HepG2 (cell line): Measurements from ENCODE around the gene CARD8. TPM values are rescaled to one million over a fixed set of nuclear protein-coding genes. Genes with fewer than 3 reads are reported as not detected.

Source experiments
- ELF1 ChIP-seq: sonication (generic); formaldehyde crosslinking; IDR thresholded peaks from 2 replicates; pipeline ENCODE4 v1.4.0; 2020; ENCODE audit warnings: missing genetic modification reagents
- ELK4 ChIP-seq: sonication (generic); formaldehyde crosslinking; IDR thresholded peaks from 2 replicates; pipeline ENCODE4 v1.9.0; 2021; ENCODE audit warnings: missing genetic modification reagents, borderline replicate concordance
- GABPA ChIP-seq, 2 experiments: IDR thresholded peaks; 2 replicates each; pipeline ENCODE4 v1.6.1; 2011 to 2016; ENCODE audit warnings: low read depth in 2 of 2, low read length in 1 of 2, missing biosample characterization in 1 of 2, missing genetic modification characterization in 1 of 2
- NFE2L2 ChIP-seq: fragments of 150-350 bp; IDR thresholded peaks from 2 replicates; pipeline ENCODE4 v1.6.1; 2014; ENCODE audit warnings: low read length
- NR2F1 ChIP-seq, 2 experiments: fragments of 450-650 bp in 1 of 2; formaldehyde crosslinking in 1 of 2; IDR thresholded peaks; 2 replicates each; pipeline versions ENCODE4 v1.5.0 to v1.6.1; 2016 to 2020; ENCODE audit warnings: mild to moderate bottlenecking in 1 of 2, missing compliant biosample characterization in 1 of 2, missing genetic modification reagents in 1 of 2, moderate library complexity in 1 of 2
- PATZ1 ChIP-seq: sonication (generic); formaldehyde crosslinking; IDR thresholded peaks from 2 replicates; pipeline ENCODE4 v1.4.0; 2020; ENCODE audit warnings: missing genetic modification reagents
- PBX2 ChIP-seq: IDR thresholded peaks from 2 replicates; pipeline ENCODE4 v1.6.1; 2016; ENCODE audit warnings: control low read depth
- RFXANK ChIP-seq: IDR thresholded peaks from 2 replicates; pipeline ENCODE4 v1.6.1; 2016
- SP1 ChIP-seq, 2 experiments: fragments of 450-650 bp in 1 of 2; sonication (generic) in 1 of 2; formaldehyde crosslinking in 1 of 2; IDR thresholded peaks; 2 replicates each; pipeline versions ENCODE4 v1.4.0 to v1.6.1; 2016 to 2020; ENCODE audit warnings: missing genetic modification reagents in 1 of 2
- THAP9 ChIP-seq: sonication (generic); formaldehyde crosslinking; IDR thresholded peaks from 2 replicates; pipeline ENCODE4; 2020; ENCODE audit warnings: missing genetic modification reagents, mild to moderate bottlenecking, borderline replicate concordance
- ZNF318 ChIP-seq: sonication (generic); formaldehyde crosslinking; IDR thresholded peaks from 2 replicates; pipeline ENCODE4 v1.4.0; 2020; ENCODE audit warnings: mild to moderate bottlenecking, missing genetic modification reagents
- ZNF382 ChIP-seq: sonication (generic); formaldehyde crosslinking; IDR thresholded peaks from 2 replicates; pipeline ENCODE4 v1.5.0; 2020; ENCODE audit warnings: missing genetic modification reagents, mild to moderate bottlenecking, borderline replicate concordance
- ZNF780A ChIP-seq: sonication (generic); formaldehyde crosslinking; IDR thresholded peaks from 2 replicates; pipeline ENCODE4 v1.8.0; 2022; ENCODE audit warnings: mild to moderate bottlenecking, missing genetic modification reagents, moderate library complexity
- polyA plus RNA-seq, 8 experiments: library from polyadenylated mRNA; depleted of rRNA in 3 of 8; stranded (reverse) in 7 of 8; unstranded in 1 of 8; fragments of >200 nt; fragmentation: Illumina TruSeq in 4 of 8; extraction: Trizol in 4 of 8; gene quantifications; 2 replicates each; pipeline versions ENCODE4 v1.2.1 to v1.2.3, GENCODE V29; 2011 to 2016; ENCODE audit warnings: low read depth in 4 of 8, missing spikeins in 1 of 8, mixed read lengths in 1 of 8; ENCODE audit not compliant: insufficient read depth in 1 of 8
- total RNA-seq, 5 experiments: library from RNA; depleted of rRNA; stranded (reverse); fragments of >200 nt; fragmentation: Illumina TruSeq; extraction: Trizol; gene quantifications; 2 replicates each; pipeline ENCODE4 v1.2.3, GENCODE V29; 2016; ENCODE audit warnings: low read depth in 1 of 5

CARD8 gene
- total and polyA plus RNA-seq, 2 of the 13 experiments (the other 11 are each of a cell fraction or from before 2014, with no cell fraction given), result 15.0 to 19.2 TPM

GRCh38 chr19:48169578-48169938 is 86.2 kb downstream of the CARD8 start (continued):
- peak; percentile 64 for TF ChIP-seq PATZ1 (CRISPR knock-in tag)
- no peak for TF ChIP-seq THAP9 (CRISPR knock-in tag)
- no peak for TF ChIP-seq RFXANK
- no peak for TF ChIP-seq ZNF318 (CRISPR knock-in tag)
- TF ChIP-seq ZNF382 (CRISPR knock-in tag), result no peak
- TF ChIP-seq ELK4 (CRISPR knock-in tag), result no peak
- TF ChIP-seq NFE2L2, result no peak
- TF ChIP-seq SP1 (IDR thresholded peaks at IDR 0.05), result no peak
- TF ChIP-seq SP1 (CRISPR knock-in tag; IDR thresholded peaks at IDR 0.05), result peak; percentile 53; the same call in 1 of the 2 replicates
- no peak for TF ChIP-seq NR2F1 (CRISPR knock-in tag; IDR thresholded peaks at IDR 0.05)
- TF ChIP-seq ELF1, result peak; percentile 53; the same call in 1 of the 2 replicates
- peak; percentile 44 for TF ChIP-seq GABPA (IDR thresholded peaks at IDR 0.05; ENCODE audit: low read depth, low read length)
- TF ChIP-seq GABPA (CRISPR knock-in tag; IDR thresholded peaks at IDR 0.05; ENCODE audit: low read depth), result peak; percentile 80
- TF ChIP-seq PBX2 (CRISPR knock-in tag), result no peak
- TF ChIP-seq ZNF780A, result no peak
